ENCODE measurements around the gene TTC9. TPM values are rescaled to one million over a fixed set of nuclear protein-coding genes. Genes with fewer than 3 reads are reported as not detected.

TTC9 gene
- total RNA-seq, result 10 to 100 TPM; 14.4 to 23.4 (median 17.8) TPM
- 17.2 TPM for total RNA-seq (2013)
- total RNA-seq, result 4.4 to 69.3 (median 24.7) reads per million in 29 experiments

DNA sequence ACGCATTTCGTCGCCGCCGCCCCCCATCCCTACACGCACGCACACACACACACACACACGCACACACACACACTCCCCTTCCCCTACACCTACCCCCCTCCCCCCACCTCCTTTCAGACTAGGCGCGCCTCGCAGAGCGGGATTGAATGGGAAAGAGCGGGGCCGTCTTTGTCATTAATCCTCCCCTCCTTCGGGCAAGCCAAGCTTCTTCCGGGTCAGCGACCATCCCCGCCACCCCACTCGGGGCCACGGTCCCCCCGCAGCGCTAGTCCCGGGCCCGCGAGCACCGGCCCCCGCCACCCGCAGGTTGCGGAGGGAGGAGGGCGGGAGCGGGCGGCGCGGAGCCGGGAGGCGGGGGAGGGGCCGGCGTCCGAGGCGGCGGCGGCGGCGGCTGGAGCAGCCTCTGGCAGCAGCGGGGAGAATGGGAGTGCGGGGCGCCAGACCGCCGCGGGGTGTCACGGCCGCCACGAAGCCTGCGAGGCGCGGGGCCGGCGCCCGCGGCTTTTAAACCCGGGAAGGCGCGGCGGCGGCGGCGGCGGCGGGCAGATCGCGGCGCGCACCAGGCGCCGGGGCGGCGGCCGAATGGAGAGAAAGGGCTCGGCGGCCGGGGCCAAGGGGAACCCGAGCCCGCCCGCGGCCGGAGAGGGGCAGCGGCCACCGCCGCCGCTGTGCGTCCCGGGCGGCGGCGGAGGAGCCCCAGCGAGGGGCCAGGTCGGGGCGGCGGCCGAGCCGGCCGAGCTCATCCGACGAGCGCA, at the start of gene TTC9:
TSS of gene TTC9 (plus strand) at position 369 of the 755 bp plus-strand sequence. CDS start at position 583, 214 bp downstream.
- CTCF ChIA-PET, result interaction anchor here (0.8 to 1.8 kb wide), 5 partner anchors 16 to 27 kb away, joined by 3 to 7 read pairs (median 5); no protein-coding TSS in a partner anchor
- peaks cover 0 to 4% of the 10 kb centered on the region in 2 experiments for H3K27me3 ChIP-seq (replicated peaks in 1 of 2; ENCODE audit: control insufficient read depth in 2 of 2, extremely low read depth in 1 of 2, insufficient read depth in 2 of 2, low read length in 1 of 2)
- peak; percentile 26 to 50 (median 38) for ATAC-seq (replicated peaks in 1 of 4)
- peak within 1 kb of the TSS; percentile 76 to 92 for H3K4me3 ChIP-seq (ENCODE audit: control insufficient read depth in 1 of 2, extremely low read depth in 1 of 2, low read length in 1 of 2)
- DNase-seq, result peak in 7 of 35 experiments; percentile 7 to 53 (median 29)
- H3K4me1 Mint-ChIP-seq, result peaks cover 55 to 64% (median 64%) of the 10 kb centered on the region in 3 donors
- H3K27ac Mint-ChIP-seq, result peak within 1 kb of the TSS; percentile 95 to 96
- H3K4me3 Mint-ChIP-seq, result peak within 1 kb of the TSS; percentile 95 to 98 (median 95)
- no peaks in the 10 kb centered on the region for H3K9me3 ChIP-seq
- peaks cover 2% of the 10 kb centered on the region for H3K36me3 Mint-ChIP-seq
- peaks cover 0 to 3% of the 10 kb centered on the region in 2 donors for H3K27me3 Mint-ChIP-seq
- no peaks in the 10 kb centered on the region for H3K9me3 Mint-ChIP-seq
- peaks cover 35 to 43% of the 10 kb centered on the region in 2 experiments for H3K4me1 ChIP-seq (ENCODE audit: control insufficient read depth in 1 of 2, extremely low read depth in 1 of 2, insufficient read depth in 2 of 2, low read length in 2 of 2)
- under 1% methylated on average over 92 of the region's 105 CpGs for WGBS (ENCODE audit: insufficient coverage)
- H3K36me3 ChIP-seq (ENCODE audit: control insufficient read depth in 2 of 2, extremely low read depth in 1 of 2, insufficient read depth in 1 of 2, low read length in 1 of 2), result no peaks in the 10 kb centered on the region
- POLR2A ChIA-PET, result interaction anchor here (0.6 to 0.8 kb wide), 2 partner anchors 20 to 168 kb away, joined by 4 to 7 read pairs; partner anchors contain the start of gene MAP3K9 (in 1 of the 2)
- H3K27ac ChIP-seq (ENCODE audit: low read length), result peak within 1 kb of the TSS; percentile 54

DNA sequence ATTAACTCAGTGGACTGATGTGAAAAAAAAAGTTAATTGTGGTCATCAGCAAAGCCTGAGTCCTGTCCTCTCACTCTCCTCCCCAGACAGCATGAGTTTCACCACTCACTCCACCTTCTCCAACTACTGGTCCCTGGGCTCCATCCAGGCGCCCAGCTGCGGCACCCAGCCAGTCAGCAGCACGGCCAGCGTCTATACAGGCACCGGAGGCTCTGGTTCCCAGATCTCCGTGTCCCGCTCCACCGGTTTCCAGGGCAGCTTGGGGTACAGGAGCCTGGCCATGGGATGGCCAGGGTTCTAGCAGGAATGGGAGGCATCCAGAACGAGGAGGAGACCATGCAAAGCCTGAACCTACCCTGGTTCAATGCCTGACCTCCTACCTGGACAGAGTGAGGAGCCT, 47.3 kb upstream of the TTC9 start:
- Histone ChIP-seq H3K9me3 (no peaks in the 10 kb centered on the region), H3K4me3 (ENCODE audit: control insufficient read depth in 1 of 2, extremely low read depth in 1 of 2, low read length in 1 of 2) (no peak overlapping the region), H3K27ac (ENCODE audit: low read length) (no peak overlapping the region), H3K27me3 (replicated peaks in 1 of 2; ENCODE audit: control insufficient read depth in 2 of 2, extremely low read depth in 1 of 2, insufficient read depth in 2 of 2, low read length in 1 of 2) (no peaks in the 10 kb centered on the region), H3K36me3 (ENCODE audit: control insufficient read depth in 2 of 2, extremely low read depth in 1 of 2, insufficient read depth in 1 of 2, low read length in 1 of 2) (peaks cover 10 to 75% of the 10 kb centered on the region in 2 donors), H3K4me1 (ENCODE audit: control insufficient read depth in 1 of 2, extremely low read depth in 1 of 2, insufficient read depth in 2 of 2, low read length in 2 of 2) (peaks cover 3 to 7% of the 10 kb centered on the region in 2 experiments)
- CTCF ChIA-PET, result no interaction called here
- H3K27me3 Mint-ChIP-seq, result no peaks in the 10 kb centered on the region
- H3K4me3 Mint-ChIP-seq, result no peak overlapping the region
- H3K9me3 Mint-ChIP-seq, result no peaks in the 10 kb centered on the region
- peaks cover 20 to 32% (median 21%) of the 10 kb centered on the region in 3 donors for H3K4me1 Mint-ChIP-seq
- DNase-seq (no peak), ATAC-seq (replicated peaks in 1 of 4) (no peak)
- POLR2A ChIA-PET, result interaction anchor here in 1 of 2 donors (0.7 kb wide), 1 partner anchor 188 kb away, joined by 3 read pairs; no protein-coding TSS in a partner anchor
- 95% methylated on average over 9 of the region's 9 CpGs for WGBS (ENCODE audit: insufficient coverage)
- no peak overlapping the region for H3K27ac Mint-ChIP-seq
- peaks cover 50% of the 10 kb centered on the region for H3K36me3 Mint-ChIP-seq

DNA sequence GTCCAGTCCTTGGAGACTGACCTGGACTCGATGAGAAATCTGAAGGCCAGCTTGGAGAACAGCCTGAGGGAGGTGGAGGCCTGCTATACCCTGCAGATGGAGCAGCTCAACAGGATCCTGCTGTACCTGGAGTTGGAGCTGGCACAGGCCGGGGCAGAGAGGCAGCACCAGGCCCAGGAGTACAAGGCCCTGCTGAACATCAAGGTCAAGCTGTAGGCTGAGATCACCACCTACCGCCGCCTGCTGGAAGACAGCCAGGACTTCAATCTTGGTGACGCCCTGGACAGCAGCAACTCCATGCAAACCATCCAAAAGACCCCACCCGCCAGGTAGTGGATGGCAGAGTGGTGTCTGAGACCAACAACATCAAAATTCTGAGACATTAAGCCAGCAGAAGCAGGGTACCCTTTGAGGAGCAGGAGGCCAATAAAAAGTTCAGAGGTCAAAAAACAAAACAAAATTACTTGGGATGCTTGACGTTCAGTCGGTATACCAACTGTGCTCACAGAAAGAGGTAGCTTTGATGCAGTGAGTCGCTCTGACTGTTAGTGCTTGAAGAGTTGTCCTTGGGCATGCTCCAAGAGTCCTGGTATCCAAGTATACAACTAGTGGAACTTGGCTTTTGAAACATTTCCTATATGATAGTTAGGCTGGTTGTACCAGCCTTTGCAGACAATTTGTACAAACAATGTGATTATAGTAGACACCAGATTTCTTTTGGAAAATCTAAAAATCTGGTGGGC, 46.1 kb upstream of the TTC9 start:
- Histone ChIP-seq H3K36me3 (ENCODE audit: control insufficient read depth in 2 of 2, extremely low read depth in 1 of 2, insufficient read depth in 1 of 2, low read length in 1 of 2) (peaks cover 10 to 64% of the 10 kb centered on the region in 2 donors), H3K27me3 (replicated peaks in 1 of 2; ENCODE audit: control insufficient read depth in 2 of 2, extremely low read depth in 1 of 2, insufficient read depth in 2 of 2, low read length in 1 of 2) (no peaks in the 10 kb centered on the region), H3K4me3 (ENCODE audit: control insufficient read depth in 1 of 2, extremely low read depth in 1 of 2, low read length in 1 of 2) (no peak overlapping the region), H3K27ac (ENCODE audit: low read length) (no peak overlapping the region), H3K9me3 (no peaks in the 10 kb centered on the region), H3K4me1 (ENCODE audit: control insufficient read depth in 1 of 2, extremely low read depth in 1 of 2, insufficient read depth in 2 of 2, low read length in 2 of 2) (peaks cover 10 to 13% of the 10 kb centered on the region in 2 experiments)
- Mint-ChIP-seq H3K4me3 (no peak overlapping the region), H3K9me3 (no peaks in the 10 kb centered on the region), H3K36me3 (peaks cover 43% of the 10 kb centered on the region), H3K27ac (no peak overlapping the region), H3K4me1 (peaks cover 31 to 38% (median 31%) of the 10 kb centered on the region in 3 donors), H3K27me3 (no peaks in the 10 kb centered on the region)
- WGBS (ENCODE audit: insufficient coverage), result 95% methylated on average over 5 of the region's 9 CpGs
- ChIA-PET POLR2A (no interaction called here), CTCF (no interaction called here)
- no peak for DNase-seq
- no peak for ATAC-seq (replicated peaks in 1 of 4)

DNA sequence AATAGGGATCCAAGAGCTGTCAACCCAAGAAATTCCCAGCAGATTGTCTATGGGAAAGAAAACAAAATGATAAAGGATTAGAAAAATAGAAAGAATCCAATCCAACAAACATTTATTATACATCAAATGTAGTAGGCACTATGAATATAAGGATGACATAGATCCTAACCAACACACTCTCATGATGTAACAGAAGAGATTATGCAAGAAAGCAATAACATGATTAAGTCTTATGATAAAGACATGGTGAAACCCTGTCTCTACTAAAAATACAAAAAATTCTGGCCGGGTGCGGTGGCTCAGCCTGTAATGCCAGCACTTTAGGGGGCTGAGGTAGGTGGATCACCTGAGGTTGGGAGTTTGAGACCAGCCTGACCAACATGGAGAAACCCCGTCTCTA, 44.0 kb upstream of the TTC9 start:
- no peak overlapping the region for H3K4me3 ChIP-seq (ENCODE audit: control insufficient read depth in 1 of 2, extremely low read depth in 1 of 2, low read length in 1 of 2)
- H3K9me3 ChIP-seq, result no peaks in the 10 kb centered on the region
- ATAC-seq (replicated peaks in 1 of 4) (no peak), DNase-seq (no peak)
- H3K4me1 Mint-ChIP-seq, result peaks cover 31 to 42% (median 33%) of the 10 kb centered on the region in 3 donors
- peaks cover 14 to 15% of the 10 kb centered on the region in 2 experiments for H3K4me1 ChIP-seq (ENCODE audit: control insufficient read depth in 1 of 2, extremely low read depth in 1 of 2, insufficient read depth in 2 of 2, low read length in 2 of 2)
- no peaks in the 10 kb centered on the region for H3K27me3 Mint-ChIP-seq
- POLR2A ChIA-PET, result no interaction called here
- peaks cover 10 to 44% of the 10 kb centered on the region in 2 donors for H3K36me3 ChIP-seq (ENCODE audit: control insufficient read depth in 2 of 2, extremely low read depth in 1 of 2, insufficient read depth in 1 of 2, low read length in 1 of 2)
- H3K27me3 ChIP-seq (replicated peaks in 1 of 2; ENCODE audit: control insufficient read depth in 2 of 2, extremely low read depth in 1 of 2, insufficient read depth in 2 of 2, low read length in 1 of 2), result no peaks in the 10 kb centered on the region
- CTCF ChIA-PET, result interaction anchor here in 1 of 2 donors (0.6 kb wide), 1 partner anchor 33 kb away, joined by 3 read pairs; no protein-coding TSS in a partner anchor
- no peaks in the 10 kb centered on the region for H3K9me3 Mint-ChIP-seq
- peak overlapping the region in 1 of 3 donors; percentile 100 for H3K4me3 Mint-ChIP-seq
- H3K27ac ChIP-seq (ENCODE audit: low read length), result no peak overlapping the region
- H3K36me3 Mint-ChIP-seq, result peaks cover 31% of the 10 kb centered on the region
- H3K27ac Mint-ChIP-seq, result no peak overlapping the region
- WGBS (ENCODE audit: insufficient coverage), result no CpG with 5 or more reads among the region's 3 CpGs

DNA sequence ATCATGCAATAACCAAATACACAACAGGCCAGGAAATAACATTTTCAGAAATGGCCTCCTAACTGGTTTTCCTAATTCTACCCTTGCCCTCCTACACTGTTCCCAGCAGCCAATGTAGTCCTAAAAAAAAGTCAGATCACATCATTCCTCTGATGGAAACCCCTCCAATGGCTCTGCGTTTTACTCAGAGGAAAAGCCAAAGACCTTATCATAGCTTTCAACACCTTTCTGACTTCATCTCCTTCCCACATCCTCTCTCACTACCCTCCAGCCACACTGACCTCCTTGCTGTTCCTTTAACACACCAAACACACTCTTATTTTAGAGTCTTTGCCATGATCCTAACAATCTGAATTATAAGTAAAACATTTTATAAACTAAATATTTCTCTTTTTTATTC, 42.4 kb upstream of the TTC9 start:
- POLR2A ChIA-PET, result interaction anchor here in 1 of 2 donors (0.8 to 1.0 kb wide), 2 partner anchors 308 to 424 kb away, joined by 4 to 5 read pairs; partner anchors contain the start of gene PCNX1
- CTCF ChIA-PET, result interaction anchor here in 1 of 2 donors (0.8 to 1.1 kb wide), 2 partner anchors 14 to 218 kb away, joined by 3 to 5 read pairs; no protein-coding TSS in a partner anchor

More for the DNA sequence above, 42.4 kb upstream of the TTC9 start:
- Mint-ChIP-seq H3K4me3 (peak overlapping the region; percentile 99 to 100 (median 99)), H3K36me3 (peaks cover 22% of the 10 kb centered on the region), H3K9me3 (no peaks in the 10 kb centered on the region), H3K4me1 (peaks cover 29 to 42% (median 32%) of the 10 kb centered on the region in 3 donors), H3K27me3 (peaks cover 0 to 2% of the 10 kb centered on the region in 2 donors), H3K27ac (no peak overlapping the region)
- ATAC-seq (replicated peaks in 1 of 4) (no peak), DNase-seq (no peak)
- no peak overlapping the region for H3K27ac ChIP-seq (ENCODE audit: low read length)
- peaks cover 14 to 15% of the 10 kb centered on the region in 2 experiments for H3K4me1 ChIP-seq (ENCODE audit: control insufficient read depth in 1 of 2, extremely low read depth in 1 of 2, insufficient read depth in 2 of 2, low read length in 2 of 2)
- peaks cover 0 to 4% of the 10 kb centered on the region in 2 experiments for H3K27me3 ChIP-seq (replicated peaks in 1 of 2; ENCODE audit: control insufficient read depth in 2 of 2, extremely low read depth in 1 of 2, insufficient read depth in 2 of 2, low read length in 1 of 2)
- no peaks in the 10 kb centered on the region for H3K9me3 ChIP-seq
- peaks cover 5 to 28% of the 10 kb centered on the region in 2 donors for H3K36me3 ChIP-seq (ENCODE audit: control insufficient read depth in 2 of 2, extremely low read depth in 1 of 2, insufficient read depth in 1 of 2, low read length in 1 of 2)
- WGBS (ENCODE audit: insufficient coverage), result 13% methylated on average over 1 of the region's 1 CpG
- H3K4me3 ChIP-seq (ENCODE audit: control insufficient read depth in 1 of 2, extremely low read depth in 1 of 2, low read length in 1 of 2), result no peak overlapping the region
